Kidney (tissue), 14 donors: ENCODE measurements around the gene POMGNT1. TPM values are rescaled to one million over a fixed set of nuclear protein-coding genes. Genes with fewer than 3 reads are reported as not detected.

Source experiments
- DNase-seq, 5 donors: peaks; one replicate each; pipeline ENCODE4 v3.0.0-alpha.2; 2013 to 2020
- FAIRE-seq: peaks from 2 replicates; lab custom pipeline; 2012; peaks lifted over from hg19 to GRCh38; lab: Jason Lieb, UNC
- H3K27ac ChIP-seq, 2 donors: one replicate each; pipeline ENCODE4 v1.7.0; 2013; ENCODE audit warnings: low read depth in 2 of 2, low read length in 2 of 2, inconsistent platforms in 1 of 2
- H3K27me3 ChIP-seq: one replicate; pipeline ENCODE4 v1.7.1; 2013; ENCODE audit warnings: low read length, inconsistent platforms; ENCODE audit not compliant: control insufficient read depth, insufficient read depth
- H3K36me3 ChIP-seq, 3 donors: one replicate each; pipeline versions ENCODE4 v1.7.0 to v1.7.1; 2013; ENCODE audit warnings: low read length in 3 of 3, control low read depth in 1 of 3, inconsistent platforms in 1 of 3; ENCODE audit not compliant: insufficient read depth in 3 of 3, control insufficient read depth in 2 of 3
- H3K4me1 ChIP-seq, 3 donors: one replicate each; pipeline versions ENCODE4 v1.7.0 to v1.7.1; 2013; ENCODE audit warnings: low read length in 3 of 3, inconsistent platforms in 1 of 3, low read depth in 1 of 3; ENCODE audit not compliant: control insufficient read depth in 2 of 3, insufficient read depth in 2 of 3
- H3K4me3 ChIP-seq, 3 donors: one replicate each; pipeline versions ENCODE4 v1.7.0 to v1.8.1; 2013; ENCODE audit warnings: low read length in 3 of 3, control low read depth in 1 of 3, inconsistent platforms in 1 of 3
- H3K9ac ChIP-seq, 3 donors: one replicate each; pipeline versions ENCODE4 v1.7.0 to v1.7.1; 2013; ENCODE audit warnings: low read length in 3 of 3, control low read depth in 1 of 3, inconsistent platforms in 1 of 3
- H3K9me3 ChIP-seq, 3 donors: one replicate each; pipeline versions ENCODE4 v1.7.0 to v1.7.1; 2013; ENCODE audit warnings: low read length in 3 of 3, control low read depth in 1 of 3, inconsistent platforms in 1 of 3; ENCODE audit not compliant: control insufficient read depth in 2 of 3, insufficient read depth in 1 of 3
- intact Hi-C: fragments of 100-400 bp; cut with DNase I; formaldehyde crosslinking; loops from one replicate; pipeline ENCODE4 v1.11.1; 2022
- polyA plus RNA-seq: library from polyadenylated mRNA; stranded (reverse); fragments of 350-450 nt; fragmentation: Illumina TruSeq; extraction: RNeasy Lipid Tissue Mini Kit (QIAGEN cat#74804); gene quantifications from one replicate; pipeline ENCODE4 v1.2.3, GENCODE V29; 2014; ENCODE audit warnings: low read depth, low replicate concordance; ENCODE audit not compliant: insufficient read depth
- total RNA-seq: library from RNA; stranded (reverse); fragmentation: NEBNext Ultra II Directional; extraction: Animal tissue kit (Norgen Biotek cat#: 25700); gene quantifications from one replicate; pipeline ENCODE4 v1.2.1, GENCODE V29; 2021
- TF ChIP-seq, protein P1 (sequence below): IDR thresholded peaks from 3 replicates; pipeline ENCODE4 v1.5.1; 2012; ENCODE audit warnings: mild to moderate bottlenecking, moderate library complexity, borderline replicate concordance; ENCODE audit not compliant: insufficient read depth; ENCODE audit errors: extremely low read depth
- donor health status: control.
- donor health status: control.
- donor health status: control.
- donor health status: control.
- donor health status: control.
- donor health status: DM: yes; HTN: yes; CAD: no.
- donor health status: Normal renal cell carcinoma (clear cell type).

Gene POMGNT1
- total and polyA plus RNA-seq, 2 donors from 2014 or later: 65.1 to 129 TPM

DNA sequence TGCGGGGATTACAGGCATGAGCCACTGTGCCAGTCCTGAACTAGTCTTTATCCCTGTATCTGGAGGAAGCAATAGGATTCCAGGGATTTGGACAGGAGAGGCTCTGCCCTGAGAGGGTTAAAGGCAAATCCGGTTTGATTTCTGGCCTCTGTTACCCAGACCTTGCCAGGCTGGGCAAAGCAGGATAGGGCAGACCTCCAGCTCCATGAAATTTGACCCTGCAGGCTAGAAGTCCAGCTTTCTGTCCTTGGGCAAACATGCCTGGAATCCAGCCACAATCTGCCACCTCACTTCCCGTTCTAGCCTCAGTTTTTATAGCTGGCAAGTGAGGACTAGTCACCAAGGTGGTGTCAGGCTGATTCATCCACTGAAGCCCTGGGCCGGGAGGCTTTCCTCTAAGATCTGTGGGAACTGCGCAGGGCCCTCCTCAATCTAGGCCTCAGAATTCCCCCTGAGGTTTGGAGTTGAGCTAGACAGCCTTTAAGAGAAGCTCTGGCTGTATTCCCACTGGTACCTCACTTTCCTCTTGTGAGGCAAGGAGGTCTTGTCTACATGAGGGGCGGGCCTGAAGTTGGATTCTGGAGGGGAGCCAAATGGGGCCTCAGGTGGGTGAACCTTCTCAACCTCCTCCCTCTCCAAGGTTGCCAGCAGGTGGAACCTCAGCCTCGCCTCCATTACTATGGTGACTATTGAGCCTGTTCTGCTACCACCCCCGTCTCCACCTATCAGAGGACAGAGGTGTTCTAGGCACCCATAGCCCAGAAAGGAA lies 15.0 kb downstream of the POMGNT1 start:
- peaks cover 0 to 3% (median 0%) of the 10 kb centered on the region in 3 donors for H3K36me3 ChIP-seq
- peak; percentile 44 to 90 (median 67) for DNase-seq
- H3K27ac ChIP-seq: peak overlapping the region; percentile 92 to 94
- H3K27me3 ChIP-seq: no peaks in the 10 kb centered on the region
- H3K4me1 ChIP-seq: peaks cover 2 to 57% (median 46%) of the 10 kb centered on the region in 3 donors
- intact Hi-C loops: loop anchor here (5.0 kb wide), 1 partner anchor 141 kb away; no protein-coding TSS in a partner anchor
- peak overlapping the region in 1 of 3 donors; percentile 67 for H3K9ac ChIP-seq
- TF ChIP-seq, protein P1, sequence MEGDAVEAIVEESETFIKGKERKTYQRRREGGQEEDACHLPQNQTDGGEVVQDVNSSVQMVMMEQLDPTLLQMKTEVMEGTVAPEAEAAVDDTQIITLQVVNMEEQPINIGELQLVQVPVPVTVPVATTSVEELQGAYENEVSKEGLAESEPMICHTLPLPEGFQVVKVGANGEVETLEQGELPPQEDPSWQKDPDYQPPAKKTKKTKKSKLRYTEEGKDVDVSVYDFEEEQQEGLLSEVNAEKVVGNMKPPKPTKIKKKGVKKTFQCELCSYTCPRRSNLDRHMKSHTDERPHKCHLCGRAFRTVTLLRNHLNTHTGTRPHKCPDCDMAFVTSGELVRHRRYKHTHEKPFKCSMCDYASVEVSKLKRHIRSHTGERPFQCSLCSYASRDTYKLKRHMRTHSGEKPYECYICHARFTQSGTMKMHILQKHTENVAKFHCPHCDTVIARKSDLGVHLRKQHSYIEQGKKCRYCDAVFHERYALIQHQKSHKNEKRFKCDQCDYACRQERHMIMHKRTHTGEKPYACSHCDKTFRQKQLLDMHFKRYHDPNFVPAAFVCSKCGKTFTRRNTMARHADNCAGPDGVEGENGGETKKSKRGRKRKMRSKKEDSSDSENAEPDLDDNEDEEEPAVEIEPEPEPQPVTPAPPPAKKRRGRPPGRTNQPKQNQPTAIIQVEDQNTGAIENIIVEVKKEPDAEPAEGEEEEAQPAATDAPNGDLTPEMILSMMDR: no peak
- H3K9me3 ChIP-seq: no peaks in the 10 kb centered on the region
- FAIRE-seq: no peak
- peak overlapping the region in 1 of 3 donors; percentile 28 for H3K4me3 ChIP-seq

DNA sequence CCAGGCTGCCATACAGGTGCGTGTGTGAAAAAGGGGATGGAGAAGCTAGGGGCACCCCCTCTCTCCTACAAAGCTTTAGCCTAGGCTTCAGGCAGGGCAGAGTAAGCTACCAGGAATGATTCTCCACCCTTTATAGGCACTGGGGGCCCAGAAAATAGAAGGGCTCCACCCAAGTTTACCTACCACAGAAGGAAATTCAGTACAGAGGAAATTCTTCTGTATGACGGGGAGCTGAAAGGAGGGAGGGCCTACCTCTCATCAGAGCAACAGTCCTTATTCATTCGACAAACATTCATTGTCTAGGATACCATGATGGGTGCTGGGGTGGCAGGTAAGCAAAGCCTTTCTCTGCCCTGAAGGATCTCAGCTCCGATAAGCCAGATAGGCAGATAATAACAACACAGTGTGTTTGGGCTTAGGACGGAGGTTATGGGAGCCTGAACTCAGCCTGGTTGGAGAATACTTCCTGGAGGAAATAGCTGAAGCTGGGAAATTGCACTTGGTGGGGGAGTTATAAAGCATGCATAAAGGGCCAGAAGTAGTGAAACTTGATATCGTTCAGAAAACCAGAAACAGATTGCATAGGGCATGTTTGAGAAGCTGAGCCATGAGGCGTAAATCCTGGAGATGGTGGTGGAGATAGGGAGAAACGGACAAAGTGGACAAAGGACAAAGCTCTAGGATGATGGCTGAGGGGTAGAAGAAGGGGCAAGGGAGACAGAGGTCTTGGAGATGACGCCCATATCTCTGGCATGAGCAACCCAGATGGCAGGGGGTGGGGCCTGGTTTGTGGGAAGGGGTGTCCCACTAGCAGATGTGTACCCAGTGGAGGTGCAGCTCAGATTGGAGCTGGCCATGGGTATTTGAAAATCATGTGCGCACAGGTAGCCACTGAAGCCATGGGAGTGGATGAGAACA lies 16.6 kb downstream of the POMGNT1 start:
- intact Hi-C loops: loop anchor here (5.0 kb wide), 1 partner anchor 139 kb away; no protein-coding TSS in a partner anchor

DNA sequence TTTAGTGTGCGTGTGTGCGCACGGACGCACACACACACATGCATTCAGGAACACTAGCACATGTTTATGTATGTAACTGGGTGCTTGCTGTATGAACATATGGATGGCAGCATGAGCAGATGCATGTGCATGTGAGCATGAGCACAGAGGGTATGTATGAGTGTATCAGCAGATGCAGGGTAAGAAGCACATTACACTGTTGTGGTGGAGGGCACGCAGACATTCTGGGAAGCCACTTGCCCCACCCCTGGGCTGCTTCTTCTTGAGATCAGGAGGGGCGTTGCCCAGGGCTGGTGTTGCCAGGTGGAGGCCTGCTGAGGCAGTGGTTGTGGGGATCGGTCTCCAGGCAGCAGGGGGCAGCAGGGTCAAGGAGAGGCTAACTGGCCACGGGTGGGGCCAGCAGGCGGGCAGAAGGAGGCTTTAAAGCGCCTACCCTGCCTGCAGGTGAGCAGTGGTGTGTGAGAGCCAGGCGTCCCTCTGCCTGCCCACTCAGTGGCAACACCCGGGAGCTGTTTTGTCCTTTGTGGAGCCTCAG lies 18.1 kb downstream of the POMGNT1 start:
- peaks cover 0 to under 1% (median 0%) of the 10 kb centered on the region in 3 donors for H3K36me3 ChIP-seq
- H3K4me3 ChIP-seq: peak overlapping the region in 2 of 3 donors; percentile 60 to 66
- FAIRE-seq (no peak), DNase-seq (peak in 4 of 5 donors; percentile 39 to 93 (median 54))
- intact Hi-C loops: loop anchor here (5.0 kb wide), 1 partner anchor 138 kb away; no protein-coding TSS in a partner anchor
- H3K27me3 ChIP-seq: no peaks in the 10 kb centered on the region
- H3K9me3 ChIP-seq: no peaks in the 10 kb centered on the region
- H3K27ac ChIP-seq: peak overlapping the region; percentile 80 to 92
- H3K9ac ChIP-seq: peak overlapping the region in 1 of 3 donors; percentile 78
- H3K4me1 ChIP-seq: peaks cover 2 to 37% (median 33%) of the 10 kb centered on the region in 3 donors
- TF ChIP-seq, protein P1: peak; percentile 29

More for the DNA sequence above, 16.6 kb downstream of the POMGNT1 start:
- Histone ChIP-seq H3K9ac (peak overlapping the region in 2 of 3 donors; percentile 57 to 78), H3K27ac (peak overlapping the region; percentile 80 to 92), H3K9me3 (no peaks in the 10 kb centered on the region), H3K36me3 (peaks cover 0 to 3% (median 0%) of the 10 kb centered on the region in 3 donors), H3K4me1 (peaks cover 2 to 43% (median 39%) of the 10 kb centered on the region in 3 donors), H3K27me3 (no peaks in the 10 kb centered on the region), H3K4me3 (peak overlapping the region in 2 of 3 donors; percentile 60 to 66)
- DNase-seq (peak in 3 of 5 donors; percentile 45 to 79 (median 76)), FAIRE-seq (no peak)
- TF ChIP-seq, protein P1: no peak
